Measurements from ENCODE around the gene PYDC2.
"Not testable (repeated sequence)": the region's sequence is repeated elsewhere in the genome, so short reads cannot be mapped to it uniquely, and the experiment has no call there.

PYDC2 gene

GRCh38 chr3:191470080-191470479 is 9.1 kb downstream of the PYDC2 start:
- DNase-seq (ENCODE audit: low read depth, low spot score) = no peak

- DNase-seq (ENCODE audit: low read depth, low spot score) = no peak
Measured at GRCh38 chr3:191470545-191470944, 9.6 kb downstream of the PYDC2 start.

- no peak for DNase-seq (ENCODE audit: low read depth, low spot score)
Measured at GRCh38 chr3:191473661-191474198, 12.8 kb downstream of the PYDC2 start.

- no peak for DNase-seq (ENCODE audit: low read depth, low spot score)
Measured at GRCh38 chr3:191476066-191476772, 15.3 kb downstream of the PYDC2 start.

- not testable (repeated sequence) for DNase-seq (ENCODE audit: low read depth, low spot score)
Measured at GRCh38 chr3:191483994-191484393, 23.0 kb downstream of the PYDC2 start.

- no peak for DNase-seq (ENCODE audit: low read depth, low spot score)
Measured at GRCh38 chr3:191484461-191484860, 23.5 kb downstream of the PYDC2 start.

- no peak for DNase-seq (ENCODE audit: low read depth, low spot score)
Measured at GRCh38 chr3:191492601-191493000, 31.6 kb downstream of the PYDC2 start.

- no peak for DNase-seq (ENCODE audit: low read depth, low spot score)
Measured at GRCh38 chr3:191493336-191493735, 32.4 kb downstream of the PYDC2 start.

GRCh38 chr3:191499307-191500080 is 38.5 kb downstream of the PYDC2 start:
- no peak for DNase-seq (ENCODE audit: low read depth, low spot score)

- DNase-seq (ENCODE audit: low read depth, low spot score) = no peak
Measured at GRCh38 chr3:191500892-191501291, 39.9 kb downstream of the PYDC2 start.

GRCh38 chr3:191502583-191502982 is 41.6 kb downstream of the PYDC2 start:
- DNase-seq (ENCODE audit: low read depth, low spot score) = no peak

GRCh38 chr3:191509078-191509477 is 48.1 kb downstream of the PYDC2 start:
- no peak for DNase-seq (ENCODE audit: low read depth, low spot score)

All from activated naive CD8-positive, alpha-beta T cell treated with anti-CD3 and anti-CD28 coated beads, Interleukin-2, amount 50 U/mL, for 16 hours (primary cell).